H1 (cell line): ENCODE data around the gene HMHB1. TPM values are rescaled to one million over a fixed set of nuclear protein-coding genes. Genes with fewer than 3 reads are reported as not detected.

Experiments
- CTCF ChIA-PET: fragments of 300-600 bp; sonication (Branson Sonifier 250); formaldehyde crosslinking; loops from one replicate; lab custom pipeline; 2021; ENCODE audit not compliant: partially characterized antibody; lab: Charles Lee
- POLR2A ChIA-PET: fragments of 300-600 bp; sonication (Branson Sonifier 250); formaldehyde crosslinking; loops from one replicate; lab custom pipeline; 2021; ENCODE audit warnings: inconsistent platforms; ENCODE audit not compliant: partially characterized antibody; lab: Charles Lee
- DNase-seq, 2 experiments: peaks; one replicate each; pipeline versions ENCODE4 v3.0.0 to v3.0.0-alpha.2; 2010 to 2022; ENCODE audit warnings: low spot score in 2 of 2, low read depth in 1 of 2, mixed read lengths in 1 of 2
- FAIRE-seq: peaks from 2 replicates; lab custom pipeline; 2011; peaks lifted over from hg19 to GRCh38; lab: Jason Lieb, UNC
- H2AFZ ChIP-seq: 2 replicates; pipeline ENCODE4 v1.8.1; 2012; ENCODE audit warnings: low read length, inconsistent platforms
- H2AK5ac ChIP-seq: 2 replicates; pipeline ENCODE4 v1.6.1; 2013; ENCODE audit warnings: low read depth, low read length
- H2BK120ac ChIP-seq: replicated peaks from 2 replicates; pipeline ENCODE3; 2013; ENCODE audit warnings: low read depth, low read length, inconsistent platforms
- H2BK12ac ChIP-seq: 2 replicates; pipeline ENCODE4 v1.6.1; 2013; ENCODE audit warnings: low read depth, low read length
- H2BK15ac ChIP-seq: 2 replicates; pipeline ENCODE4 v1.6.1; 2013; ENCODE audit warnings: low read length
- H2BK20ac ChIP-seq: 2 replicates; pipeline ENCODE4 v1.6.1; 2013; ENCODE audit warnings: low read length
- H2BK5ac ChIP-seq: 2 replicates; pipeline ENCODE4 v1.6.1; 2013; ENCODE audit warnings: low read depth, low read length
- H3K14ac ChIP-seq: 2 replicates; pipeline ENCODE4 v1.6.1; 2013; ENCODE audit warnings: inconsistent platforms; ENCODE audit not compliant: insufficient read length
- H3K18ac ChIP-seq: 2 replicates; pipeline ENCODE4 v1.6.1; 2013; ENCODE audit warnings: low read length; ENCODE audit errors: extremely low read depth
- H3K23ac ChIP-seq: 2 replicates; pipeline ENCODE4 v1.6.1; 2013; ENCODE audit warnings: inconsistent platforms; ENCODE audit not compliant: insufficient read length
- H3K23me2 ChIP-seq: 2 replicates; pipeline ENCODE4 v1.6.1; 2013; ENCODE audit warnings: low read depth, low read length
- H3K27ac ChIP-seq: 2 replicates; pipeline ENCODE4 v1.6.1; 2011; ENCODE audit warnings: low read depth, low read length, inconsistent platforms
- H3K27me3 ChIP-seq, 4 experiments: replicated peaks in 1 of 4; 1 replicate in 1 of 4; 2 replicates in 3 of 4; pipeline versions ENCODE4 v1.6.1 to v1.8.1; 2011 to 2013; ENCODE audit warnings: low read length in 3 of 4, mild to moderate bottlenecking in 3 of 4, inconsistent platforms in 2 of 4, mixed read lengths in 2 of 4, moderate library complexity in 1 of 4; ENCODE audit not compliant: control insufficient read depth in 3 of 4, insufficient read depth in 3 of 4; ENCODE audit errors: extremely low read depth in 1 of 4
- H3K36me3 ChIP-seq, 4 experiments: 2 replicates each; pipeline versions ENCODE4 v1.6.1 to v1.8.1; 2011 to 2013; ENCODE audit warnings: mild to moderate bottlenecking in 4 of 4, low read length in 3 of 4, moderate library complexity in 2 of 4, control low read depth in 1 of 4, inconsistent platforms in 1 of 4; ENCODE audit not compliant: insufficient read depth in 4 of 4, control insufficient read depth in 2 of 4
- H3K4ac ChIP-seq: replicated peaks from 2 replicates; pipeline ENCODE3; 2013; ENCODE audit warnings: low read length, low read depth, mixed read lengths, inconsistent platforms; ENCODE audit not compliant: insufficient read length
- H3K4me1 ChIP-seq, 4 experiments: replicated peaks in 1 of 4; 1 replicate in 1 of 4; 2 replicates in 3 of 4; pipeline versions ENCODE4 v1.6.1 to v1.8.1; 2011 to 2013; ENCODE audit warnings: low read length in 3 of 4, inconsistent platforms in 2 of 4, mixed read lengths in 1 of 4; ENCODE audit not compliant: insufficient read depth in 4 of 4, control insufficient read depth in 3 of 4
- H3K4me2 ChIP-seq, 2 experiments: 2 replicates each; pipeline versions ENCODE4 v1.6.1 to v1.8.1; 2011 to 2013; ENCODE audit warnings: low read depth in 2 of 2, low read length in 2 of 2, control low read depth in 1 of 2, inconsistent platforms in 1 of 2, mild to moderate bottlenecking in 1 of 2; ENCODE audit not compliant: insufficient read depth in 1 of 2
- H3K4me3 ChIP-seq, 4 experiments: fragments of 200-600, 300-600 bp in 1 of 4; sonication (generic), shearing (Covaris generic), sonication (Bioruptor Twin) in 1 of 4; 2 replicates each; pipeline versions ENCODE4 v1.5.1 to v1.8.1; 2011 to 2016; ENCODE audit warnings: low read length in 4 of 4, low read depth in 3 of 4, control low read depth in 2 of 4, inconsistent platforms in 2 of 4, mild to moderate bottlenecking in 2 of 4, mixed read lengths in 1 of 4, moderate library complexity in 1 of 4; ENCODE audit not compliant: insufficient read depth in 2 of 4; ENCODE audit errors: extremely low read depth in 1 of 4
- H3K56ac ChIP-seq: replicated peaks from 2 replicates; pipeline ENCODE3; 2013; ENCODE audit warnings: low read depth, mild to moderate bottlenecking, mixed read lengths, low read length, inconsistent platforms; ENCODE audit not compliant: insufficient read length
- H3K79me1 ChIP-seq: 2 replicates; pipeline ENCODE4 v1.6.1; 2013; ENCODE audit warnings: low read depth, low read length, control low read depth
- H3K79me2 ChIP-seq, 2 experiments: 2 replicates each; pipeline versions ENCODE4 v1.6.1 to v1.8.1; 2012 to 2013; ENCODE audit warnings: low read length in 2 of 2, mild to moderate bottlenecking in 2 of 2, inconsistent platforms in 1 of 2; ENCODE audit not compliant: insufficient read depth in 2 of 2, control insufficient read depth in 1 of 2
- H3K9ac ChIP-seq, 4 experiments: replicated peaks in 1 of 4; 1 replicate in 1 of 4; 2 replicates in 3 of 4; pipeline versions ENCODE4 v1.6.1 to v1.8.1; 2011 to 2013; ENCODE audit warnings: low read depth in 3 of 4, low read length in 3 of 4, control low read depth in 2 of 4, mild to moderate bottlenecking in 2 of 4, moderate library complexity in 2 of 4, inconsistent platforms in 1 of 4; ENCODE audit errors: extremely low read depth in 1 of 4
- H3K9me3 ChIP-seq, 2 experiments: 2 replicates each; pipeline versions ENCODE4 v1.6.1 to v1.8.1; 2012 to 2013; ENCODE audit warnings: mild to moderate bottlenecking in 2 of 2, moderate library complexity in 2 of 2, control low read depth in 1 of 2, inconsistent platforms in 1 of 2, low read depth in 1 of 2, low read length in 1 of 2, mixed read lengths in 1 of 2; ENCODE audit not compliant: insufficient read depth in 2 of 2
- H4K20me1 ChIP-seq, 2 experiments: replicated peaks in 1 of 2; 2 replicates each; pipeline versions ENCODE3 to v1.8.1; 2011 to 2013; ENCODE audit warnings: inconsistent platforms in 2 of 2, low read length in 2 of 2, mild to moderate bottlenecking in 1 of 2; ENCODE audit not compliant: insufficient read depth in 2 of 2, control insufficient read depth in 1 of 2
- H4K5ac ChIP-seq: 2 replicates; pipeline ENCODE4 v1.6.1; 2013; ENCODE audit warnings: low read length, low read depth, mixed read lengths, inconsistent platforms; ENCODE audit not compliant: insufficient read length
- H4K8ac ChIP-seq: 2 replicates; pipeline ENCODE4 v1.8.0; 2013; ENCODE audit warnings: mild to moderate bottlenecking, moderate library complexity, low read length, inconsistent platforms; ENCODE audit not compliant: insufficient read depth; ENCODE audit errors: extremely low read depth
- H4K91ac ChIP-seq: replicated peaks from 2 replicates; pipeline ENCODE3; 2013; ENCODE audit warnings: low read length, mixed read lengths, inconsistent platforms; ENCODE audit not compliant: insufficient read length
- CBX5 ChIP-seq: fragments of 300-800, 300-1000 bp; sonication (generic); IDR thresholded peaks from 2 replicates; pipeline ENCODE4 v1.7.1; 2016; ENCODE audit warnings: antibody characterized with exemption, low read length, low read depth
- MAFK ChIP-seq: IDR thresholded peaks from 2 replicates; pipeline ENCODE4 v1.6.1; 2012; ENCODE audit warnings: low read depth, mild to moderate bottlenecking, improper control_type of control experiment, low read length
- POLR2AphosphoS5 ChIP-seq: IDR thresholded peaks from 2 replicates; pipeline ENCODE4 v1.6.1; 2011; ENCODE audit warnings: low read depth, low read length
- SIRT6 ChIP-seq: IDR thresholded peaks from one replicate; pipeline ENCODE4 v1.7.1; 2012; ENCODE audit warnings: low read length, inconsistent platforms
- SIX5 ChIP-seq: IDR thresholded peaks from 2 replicates; pipeline ENCODE4 v1.6.1; 2011; ENCODE audit warnings: mild to moderate bottlenecking, low read depth, low read length
- SP1 ChIP-seq: IDR thresholded peaks from 2 replicates; pipeline ENCODE4 v1.6.1; 2011; ENCODE audit warnings: low read depth, low read length
- SP2 ChIP-seq: IDR thresholded peaks from 2 replicates; pipeline ENCODE4 v1.6.1; 2012; ENCODE audit warnings: mild to moderate bottlenecking, low read length, inconsistent platforms
- WGBS, 2 experiments: shearing (Covaris generic) in 1 of 2; methylation state at CpG; one replicate each; pipeline versions ENCODE4 v1.1.6 to v1.1.7; 2013 to 2015; ENCODE audit warnings: low lambda C conversion rate in 2 of 2, mixed read lengths in 2 of 2, inconsistent platforms in 1 of 2, low coverage in 1 of 2, missing lambda C conversion rate in 1 of 2; ENCODE audit not compliant: insufficient replicate concordance in 2 of 2, insufficient coverage in 1 of 2, insufficient read length in 1 of 2; ENCODE audit errors: extremely low coverage in 1 of 2, missing lambda C conversion rate in 1 of 2; 5-methylcytosine and 5-hydroxymethylcytosine counted together
- polyA plus RNA-seq, 7 experiments: library from polyadenylated mRNA; depleted of rRNA in 3 of 7; stranded (reverse) in 5 of 7; unstranded in 2 of 7; fragments of >200 nt in 5 of 7; fragments of 200-250 nt in 2 of 7; gene quantifications; 1 replicate in 5 of 7; 2 replicates in 1 of 7; 4 replicates in 1 of 7; pipeline versions ENCODE4 v1.2.1 to v1.2.3, GENCODE V29; 2011 to 2013; ENCODE audit warnings: missing spikeins in 2 of 7, mixed read lengths in 2 of 7
- total RNA-seq: library from RNA; stranded (reverse); fragmentation: NEBNext Ultra II Directional; extraction: Animal tissue kit (Norgen Biotek cat#: 25700); gene quantifications from 2 replicates; pipeline ENCODE4 v1.2.1, GENCODE V29; 2021
- TF ChIP-seq, protein P1 (sequence below): IDR thresholded peaks from 2 replicates; pipeline ENCODE4 v1.6.1; 2012; ENCODE audit warnings: inconsistent platforms

HMHB1 gene
- total and polyA plus RNA-seq, 2 of the 8 experiments (the other 6 are each of a cell fraction or from before 2014, with no cell fraction given), result not detected

DNA sequence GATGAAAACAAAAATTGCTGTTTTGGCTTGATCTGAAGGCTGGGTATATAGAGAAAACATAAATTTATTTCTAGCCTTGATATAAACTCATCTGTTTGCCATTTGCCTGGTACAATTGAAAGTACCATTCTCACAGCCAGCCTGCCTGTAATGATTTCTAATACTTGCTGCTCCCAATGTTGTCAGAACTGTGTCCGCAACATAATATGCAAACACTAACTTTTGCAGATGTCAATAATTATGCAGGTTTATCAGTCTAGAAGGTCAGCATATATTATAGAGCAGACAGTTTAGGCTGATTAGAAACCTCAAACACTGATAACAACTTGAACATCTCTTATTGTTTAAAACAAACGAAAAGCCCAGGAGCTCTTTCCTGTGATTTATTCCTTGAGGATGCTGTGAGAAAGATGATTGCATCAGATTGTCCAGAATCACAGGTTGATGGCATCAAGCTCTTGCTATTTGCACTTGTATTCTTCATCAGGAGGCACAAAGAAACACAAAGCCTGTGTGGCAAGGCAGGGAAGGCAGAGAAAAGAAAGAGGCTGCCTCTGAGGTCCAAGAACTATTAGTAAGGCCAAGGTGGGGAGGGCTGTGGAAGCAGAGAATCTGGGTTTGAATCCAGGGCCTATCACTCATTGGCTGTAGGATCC is 21.4 kb upstream of the HMHB1 start:
- FAIRE-seq, result no peak

More for the DNA sequence above, 21.4 kb upstream of the HMHB1 start:
- Histone ChIP-seq H3K36me3 (no peaks in the 10 kb centered on the region), H2BK12ac (no peak overlapping the region), H3K9me3 (no peaks in the 10 kb centered on the region), H3K23ac (no peak overlapping the region), H2BK15ac (no peak overlapping the region), H4K8ac (no peak overlapping the region), H4K91ac (no peak overlapping the region), H3K14ac (no peak overlapping the region), H3K79me1 (no peaks in the 10 kb centered on the region), H2BK120ac (no peak overlapping the region), H2BK20ac (no peak overlapping the region), H3K27ac (no peak overlapping the region), H3K56ac (no peak overlapping the region), H2BK5ac (no peak overlapping the region), H4K20me1 (no peaks in the 10 kb centered on the region), H3K4me3 (no peak overlapping the region), H2AFZ (peak overlapping the region; percentile 83; the same call in 1 of the 2 replicates), H2AK5ac (no peak overlapping the region), H3K27me3 (no peaks in the 10 kb centered on the region), H3K23me2 (no peaks in the 10 kb centered on the region; the same call in 1 of the 2 replicates), H4K5ac (no peak overlapping the region), H3K9ac (no peak overlapping the region), H3K18ac (no peak overlapping the region), H3K4me1 (peaks cover 0 to 6% (median 1%) of the 10 kb centered on the region in 4 experiments; a peak in 2 of 7 replicates), H3K4ac (no peak overlapping the region), H3K4me2 (no peak overlapping the region), H3K79me2 (no peaks in the 10 kb centered on the region)
- DNase-seq, result no peak
- 90% methylated on average over 2 of the region's 2 CpGs; no CpG with 5 or more reads in 1 of the 2 experiments for WGBS, 2 experiments
- POLR2A ChIA-PET, result no interaction called here
- CTCF ChIA-PET, result no interaction called here
- TF ChIP-seq SIRT6 (no peak), MAFK (no peak), SP2 (no peak), POLR2AphosphoS5 (no peak), SIX5 (no peak), SP1 (no peak), CBX5 (no peak)
- TF ChIP-seq, protein P1, sequence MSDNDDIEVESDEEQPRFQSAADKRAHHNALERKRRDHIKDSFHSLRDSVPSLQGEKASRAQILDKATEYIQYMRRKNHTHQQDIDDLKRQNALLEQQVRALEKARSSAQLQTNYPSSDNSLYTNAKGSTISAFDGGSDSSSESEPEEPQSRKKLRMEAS, result no peak
